ENCODE results near the gene ATP6V1G3.
"Not testable (repeated sequence)": the region's sequence is repeated elsewhere in the genome, so short reads cannot be mapped to it uniquely, and the experiment has no call there.

ATP6V1G3 gene

DNA sequence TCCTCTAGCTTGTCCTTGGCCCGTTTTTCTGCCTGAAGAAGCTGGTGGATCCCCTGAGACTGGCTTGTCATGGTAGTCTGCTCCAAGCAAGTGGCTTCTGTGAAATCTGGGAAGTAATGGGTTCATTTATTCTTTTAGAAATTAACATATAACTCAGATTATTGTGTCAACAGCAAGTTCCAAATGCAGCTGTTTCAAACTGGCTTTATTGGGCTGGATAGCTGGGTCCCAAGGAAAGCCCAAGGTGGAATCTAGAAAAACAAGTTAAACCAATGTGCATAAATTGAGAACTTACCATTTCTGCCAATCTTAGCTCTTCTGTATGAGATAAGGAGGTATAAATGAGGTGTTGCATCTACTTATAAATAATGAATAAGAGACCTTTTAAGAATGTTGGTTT, at the start of gene ATP6V1G3:
Gene ATP6V1G3 (minus strand): TSS at position 101 of the 400 bp plus-strand sequence. CDS start 30 bp downstream, at position 71.
- FAIRE-seq: no peak

DNA sequence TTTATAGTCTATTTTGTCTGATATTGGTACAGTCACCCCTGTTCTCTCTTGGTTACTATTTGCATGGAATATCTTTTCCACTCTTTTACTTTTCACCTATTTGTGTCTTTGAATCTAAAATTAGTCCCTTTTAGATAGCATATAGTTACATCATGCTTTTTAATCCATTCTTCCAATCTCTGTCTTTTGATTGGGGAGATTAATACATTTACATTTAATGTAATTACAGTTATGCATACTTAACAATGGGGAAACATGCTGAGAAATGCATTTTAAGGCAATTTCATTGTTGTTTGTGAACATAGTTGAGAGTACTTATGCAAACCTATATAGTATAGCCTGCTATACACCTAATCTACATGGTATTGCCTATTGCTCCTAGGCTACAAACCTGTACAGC, 48.4 kb upstream of the ATP6V1G3 start:
- FAIRE-seq: no peak

DNA sequence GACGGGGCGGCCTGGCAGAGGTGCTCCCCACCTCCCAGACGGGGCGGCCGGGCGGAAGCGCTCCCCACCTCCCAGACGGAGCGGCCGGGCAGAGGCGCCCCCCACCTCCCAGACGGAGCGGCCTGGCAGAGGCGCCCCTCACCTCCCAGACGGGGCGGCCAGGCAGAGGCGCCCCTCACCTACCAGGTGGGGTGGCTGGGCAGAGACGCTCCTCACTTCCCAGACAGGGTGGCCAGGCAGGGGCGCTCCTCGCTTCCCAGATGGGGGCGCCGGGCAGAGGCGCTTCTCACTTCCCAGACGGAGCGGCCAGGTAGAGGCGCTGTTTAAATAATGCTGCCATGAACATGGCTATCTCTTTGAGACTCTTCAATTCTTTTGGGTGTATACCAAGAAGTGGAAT, 43.7 kb upstream of the ATP6V1G3 start:
- FAIRE-seq: no peak

- not testable (repeated sequence) for FAIRE-seq
These were observed 42.8 kb upstream of the ATP6V1G3 start for GRCh38 chr1:198583209-198583802.

DNA sequence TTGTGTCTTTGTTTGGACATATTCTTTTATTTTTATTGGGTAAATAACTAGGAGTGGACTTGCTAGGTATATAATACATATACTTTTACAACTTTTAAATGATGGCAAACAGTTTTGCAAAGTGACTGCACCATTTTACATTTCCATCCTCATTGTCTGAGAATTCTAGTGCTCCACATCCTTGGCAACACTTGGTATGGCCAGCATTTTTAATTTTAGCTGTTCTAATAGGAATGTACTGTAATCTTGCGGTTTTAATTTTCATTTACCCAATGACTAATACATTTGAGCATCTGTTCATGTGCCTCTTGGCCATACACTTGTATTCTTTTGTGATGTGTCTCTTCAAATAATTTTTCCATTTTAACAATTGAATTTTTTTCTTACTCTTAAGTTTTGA, 37.0 kb upstream of the ATP6V1G3 start:
- no peak for FAIRE-seq

GRCh38 chr1:198575798-198576641, 35.5 kb upstream of the ATP6V1G3 start:
- FAIRE-seq: no peak

DNA sequence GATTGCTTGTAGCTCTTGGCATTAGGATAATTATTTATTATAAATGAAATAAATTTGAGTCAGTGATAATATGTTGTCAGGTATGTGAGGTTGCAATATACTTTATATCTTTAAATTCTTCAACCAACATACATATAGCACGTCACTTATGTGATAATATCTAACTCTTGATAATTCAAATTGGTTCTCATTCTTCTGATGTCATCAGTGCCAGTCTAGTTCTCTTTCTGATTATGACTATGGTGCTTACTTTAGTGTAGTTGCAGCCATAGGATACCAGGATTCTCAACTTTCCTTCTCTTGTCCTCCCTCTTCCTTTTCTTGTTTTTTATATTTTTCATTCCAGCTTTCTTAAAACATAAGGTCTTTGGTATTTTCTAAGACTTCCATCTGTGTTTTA, 34.8 kb upstream of the ATP6V1G3 start:
- FAIRE-seq: no peak

GRCh38 chr1:198574325-198574724, 33.8 kb upstream of the ATP6V1G3 start:
- no peak for FAIRE-seq

- no peak for FAIRE-seq
These were observed 24.2 kb upstream of the ATP6V1G3 start for GRCh38 chr1:198564716-198565115.

- no peak for FAIRE-seq
These were observed 23.7 kb upstream of the ATP6V1G3 start for GRCh38 chr1:198564157-198564556.

DNA sequence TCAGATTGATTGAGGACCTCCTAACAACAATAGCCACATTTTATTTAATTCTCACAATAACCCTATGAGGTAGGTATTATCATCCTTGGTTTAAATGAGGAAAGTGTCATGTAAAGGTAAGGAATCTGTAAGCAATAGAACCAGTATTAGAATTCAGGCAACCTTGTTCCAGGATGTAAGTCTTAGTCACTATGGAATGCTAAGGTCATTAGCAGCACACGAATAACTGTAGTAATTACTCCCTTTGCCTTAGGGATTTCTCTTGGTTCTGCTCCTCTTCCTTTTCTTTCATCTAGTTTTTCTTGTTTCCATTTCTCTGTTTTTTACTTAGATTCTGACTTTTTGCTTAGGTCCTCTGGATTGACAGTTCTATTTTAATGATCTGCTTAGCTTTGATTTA, 23.1 kb upstream of the ATP6V1G3 start:
- no peak for FAIRE-seq

GRCh38 chr1:198560161-198560560, 19.7 kb upstream of the ATP6V1G3 start:
- FAIRE-seq: no peak

DNA sequence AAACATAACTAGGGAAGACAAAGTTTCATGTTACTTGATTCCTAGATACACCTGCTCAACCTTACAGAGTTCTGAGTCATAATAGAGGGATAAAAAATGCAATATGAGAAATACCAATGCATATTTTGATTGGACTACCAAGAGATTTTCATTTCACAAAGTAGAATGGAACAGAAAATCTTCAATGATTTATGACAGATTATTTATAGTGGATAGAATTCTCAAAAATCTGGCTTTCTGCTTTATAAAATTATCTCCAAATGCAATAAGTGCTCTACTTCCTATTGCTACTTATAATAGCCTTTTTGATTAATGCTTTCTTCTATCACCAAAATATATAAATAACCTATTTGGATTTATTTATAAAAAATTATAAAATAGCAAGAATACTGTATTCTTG, 18.9 kb upstream of the ATP6V1G3 start:
- no peak for FAIRE-seq

- FAIRE-seq: no peak
These were observed 17.9 kb upstream of the ATP6V1G3 start for GRCh38 chr1:198558402-198558801.

DNA sequence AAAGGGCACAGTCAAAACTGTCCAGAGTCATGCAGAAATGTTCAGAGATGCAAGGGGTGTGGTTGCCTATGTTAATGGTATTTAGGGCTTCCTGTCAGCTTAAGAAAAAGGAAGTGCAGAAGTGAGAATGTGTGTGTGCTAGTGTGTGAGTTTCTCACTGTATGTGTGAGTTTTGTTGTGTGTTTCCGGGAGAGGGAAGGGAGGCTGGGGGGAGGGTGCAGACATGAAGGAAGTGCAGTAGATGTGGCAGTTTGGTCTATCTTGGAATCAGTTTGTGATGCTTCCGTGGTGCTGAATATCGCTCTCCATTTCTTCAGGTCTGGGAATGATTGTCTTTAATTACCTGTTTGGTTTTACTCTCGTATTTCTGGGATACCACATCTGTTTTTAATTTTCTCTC, 16.5 kb upstream of the ATP6V1G3 start:
- FAIRE-seq: no peak

DNA sequence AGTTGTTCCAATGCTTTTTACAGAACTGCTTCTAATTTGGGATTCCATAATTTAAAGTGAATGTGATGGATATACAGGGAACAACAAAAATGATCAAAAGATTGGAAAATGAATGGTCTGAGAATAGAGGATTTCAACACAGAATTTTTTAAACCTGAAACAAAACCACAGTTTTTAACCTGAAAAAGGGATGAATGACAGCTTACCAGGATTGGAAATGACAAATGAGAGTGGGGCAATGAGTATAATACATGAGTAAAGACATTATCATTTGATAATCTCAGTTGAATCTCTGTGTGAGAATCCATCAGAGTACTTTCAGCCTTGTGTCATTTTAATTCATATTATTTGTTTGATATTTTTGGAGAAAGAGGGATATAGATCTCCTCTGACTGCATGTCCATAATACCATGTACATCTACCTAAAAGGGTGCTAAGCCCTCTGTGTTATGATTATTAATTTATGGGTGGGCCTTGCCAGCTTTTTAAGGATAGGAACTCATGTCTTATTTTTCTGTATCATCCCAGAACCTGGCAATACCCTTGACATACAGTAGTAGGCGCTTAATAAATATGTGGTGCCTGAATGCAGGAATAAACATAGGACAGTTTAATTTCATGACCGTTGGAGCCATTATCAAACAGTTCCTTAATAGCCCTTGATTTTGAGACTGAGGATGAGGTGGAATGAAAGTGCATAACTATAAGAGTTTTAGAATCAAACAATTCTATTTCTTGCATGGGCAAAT, 12.4 kb upstream of the ATP6V1G3 start:
- no peak for FAIRE-seq

- no peak for FAIRE-seq
These were observed 10.6 kb upstream of the ATP6V1G3 start for GRCh38 chr1:198550941-198551524.

- no peak for FAIRE-seq
These were observed 9.4 kb upstream of the ATP6V1G3 start for GRCh38 chr1:198549866-198550265.

DNA sequence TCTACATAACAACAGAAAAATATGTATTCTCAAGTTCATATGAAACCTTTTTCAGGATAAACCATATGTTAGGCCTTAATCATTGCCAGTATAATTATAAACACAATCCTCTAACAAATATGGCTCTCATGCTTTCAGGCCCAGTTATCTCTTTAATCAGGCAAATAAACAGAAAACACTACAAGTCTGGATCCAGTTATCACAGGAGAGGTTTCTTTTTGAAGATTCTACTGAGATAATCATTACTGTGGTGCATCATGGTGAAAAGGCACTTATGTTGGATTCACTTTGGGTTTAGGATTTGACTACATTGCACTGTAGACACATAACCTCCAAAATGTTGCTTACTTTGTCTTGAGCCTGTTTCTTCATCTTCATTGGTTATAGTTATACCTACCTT, 8.4 kb upstream of the ATP6V1G3 start:
- FAIRE-seq: no peak

- no peak for FAIRE-seq
These were observed 4.7 kb upstream of the ATP6V1G3 start for GRCh38 chr1:198545156-198545555.

DNA sequence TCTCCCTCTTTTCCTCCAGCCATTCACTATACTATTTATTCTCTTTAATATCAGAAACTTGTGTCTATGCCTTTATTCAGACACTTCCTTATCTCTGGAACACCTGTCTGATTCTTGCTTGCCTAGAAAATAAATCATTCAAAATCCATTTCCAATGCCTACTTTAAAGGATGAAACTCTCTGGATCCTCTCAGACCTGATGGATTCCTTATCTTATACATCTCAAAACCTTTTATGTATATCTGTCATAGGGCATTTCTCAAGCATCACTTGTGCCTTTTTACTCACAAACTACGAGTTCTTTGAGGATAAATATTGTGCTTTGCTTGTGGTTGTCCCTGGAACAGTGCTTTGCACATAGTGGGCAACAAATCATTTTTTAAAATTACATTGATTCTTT, 3.8 kb upstream of the ATP6V1G3 start:
- no peak for FAIRE-seq

GRCh38 chr1:198543670-198544260, 3.3 kb upstream of the ATP6V1G3 start:
- FAIRE-seq: no peak

DNA sequence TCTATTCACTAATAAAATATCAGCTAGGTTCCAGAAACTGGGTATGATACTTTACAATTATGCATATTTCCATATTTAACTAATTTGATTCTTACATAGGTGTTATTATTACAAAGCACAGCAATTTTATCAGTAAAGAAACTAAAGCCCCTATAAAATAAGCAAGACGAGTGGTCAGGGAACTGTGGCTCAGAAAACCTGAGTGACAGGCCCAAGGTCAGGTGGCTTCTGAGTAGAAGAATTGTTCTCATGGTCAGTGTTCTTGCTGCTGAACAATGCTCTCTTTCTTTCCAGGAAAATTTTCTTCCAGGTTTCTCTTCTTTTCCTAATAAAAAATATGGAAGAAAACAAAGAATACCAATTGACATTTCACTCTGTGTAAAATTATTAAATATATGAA, 2.2 kb upstream of the ATP6V1G3 start:
- no peak for FAIRE-seq

Measured in endometrium (tissue), 2 donors.